ENCODE data around the gene LINC00632. TPM values are rescaled to one million over a fixed set of nuclear protein-coding genes. Genes with fewer than 3 reads are reported as not detected.

Gene LINC00632
- total RNA-seq, 2 donors from 2014 or later, result 0.07 to 0.60 TPM

DNA sequence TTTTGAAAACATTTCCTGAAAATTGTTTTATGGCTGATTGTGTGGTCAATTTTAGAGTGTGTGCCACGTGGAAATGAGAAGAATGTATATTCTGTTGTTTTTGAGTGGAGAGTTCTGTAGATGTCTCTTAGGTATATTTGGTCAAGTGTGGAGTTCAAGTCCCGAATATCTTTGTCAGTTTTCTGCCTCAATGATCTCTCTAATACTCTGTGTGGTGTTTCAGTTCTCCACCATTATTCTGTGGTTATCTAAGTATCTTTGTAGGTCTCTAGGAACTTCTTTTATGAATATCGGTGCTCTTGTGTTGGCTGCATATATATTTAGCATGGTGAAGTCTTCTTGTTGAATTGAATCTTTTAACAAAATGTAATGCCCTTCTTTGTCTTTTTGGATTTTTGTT lies 113.3 kb downstream of the LINC00632 start:
- H3K27ac Mint-ChIP-seq, result no peak overlapping the region
- no peak for ATAC-seq
- DNase-seq (ENCODE audit: low spot score in 2 of 2), result no peak
- H3K9me3 Mint-ChIP-seq, result no peaks in the 10 kb centered on the region
- no peaks in the 10 kb centered on the region for H3K36me3 Mint-ChIP-seq

DNA sequence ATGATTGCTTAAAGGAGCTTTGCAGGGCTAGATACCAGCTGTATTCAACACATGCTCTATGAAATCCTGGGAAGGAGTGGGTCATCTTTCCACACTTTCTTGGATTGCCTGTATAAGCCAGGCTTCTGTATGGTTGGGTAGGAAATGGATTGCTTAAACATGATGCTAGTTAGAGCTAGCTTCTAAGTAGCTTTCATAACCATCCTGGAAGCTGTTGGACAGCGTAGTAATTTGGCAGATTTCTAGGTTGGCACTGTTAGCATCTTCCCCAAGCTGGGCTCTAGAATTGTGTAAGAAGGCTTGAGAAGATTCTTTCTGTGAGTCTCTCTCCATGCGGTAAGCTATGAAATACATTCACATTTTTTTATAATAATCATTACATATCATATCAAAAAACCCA lies 127.3 kb downstream of the LINC00632 start:
- Mint-ChIP-seq H3K27ac (no peak overlapping the region), H3K9me3 (no peaks in the 10 kb centered on the region), H3K36me3 (no peaks in the 10 kb centered on the region)
- no peak for ATAC-seq
- DNase-seq (ENCODE audit: low spot score in 2 of 2), result no peak

Other genes starting within 250 kb of the LINC00632 start
- not detected for gene SOX3, start 204.7 kb upstream of the LINC00632 start, total RNA-seq